Endothelial cell of umbilical vein (primary cell): ENCODE measurements around the gene PRR5L. TPM values are rescaled to one million over a fixed set of nuclear protein-coding genes. Genes with fewer than 3 reads are reported as not detected.

ENCODE experiments used
- BruUV-seq: library from RNA; stranded (reverse); fragments of 400-500 nt; replicated peaks from 2 replicates; lab custom pipeline; 2021; lab: Mats Ljungman, UMichigan
- CTCF ChIA-PET: fragments of 300-600, 350-600 bp; sonication (Branson Sonifier 250); formaldehyde crosslinking; loops from one replicate; lab custom pipeline; 2021; ENCODE audit warnings: antibody characterized with exemption, inconsistent platforms; lab: Charles Lee
- POLR2A ChIA-PET: fragments of 300-600, 350-600 bp; sonication (Branson Sonifier 250); formaldehyde crosslinking; loops from one replicate; lab custom pipeline; 2021; ENCODE audit warnings: antibody characterized with exemption, inconsistent platforms; lab: Charles Lee
- DNase-seq: peaks from one replicate; pipeline ENCODE4 v3.0.0-alpha.2; 2011; ENCODE audit warnings: low read depth, low spot score
- FAIRE-seq: peaks from 2 replicates; lab custom pipeline; 2011; peaks lifted over from hg19 to GRCh38; lab: Jason Lieb, UNC
- H2AFZ ChIP-seq: 2 replicates; pipeline ENCODE4 v1.6.0; 2012; ENCODE audit warnings: low read depth, low read length, control low read depth, inconsistent platforms
- H3K27ac ChIP-seq: 2 replicates; pipeline ENCODE4 v1.5.1; 2011; ENCODE audit warnings: low read depth, mild to moderate bottlenecking, control low read depth, low read length, moderate library complexity; ENCODE audit not compliant: insufficient read depth
- H3K27me3 ChIP-seq, 2 experiments: 2 replicates each; pipeline versions ENCODE4 v1.6.0 to v1.6.1; 2011; ENCODE audit warnings: low read length in 2 of 2, mixed read lengths in 1 of 2; ENCODE audit not compliant: control insufficient read depth in 2 of 2, insufficient read depth in 2 of 2
- H3K36me3 ChIP-seq, 2 experiments: 2 replicates in 1 of 2; 3 replicates in 1 of 2; pipeline ENCODE4 v1.5.1; 2011; ENCODE audit warnings: low read length in 2 of 2, mild to moderate bottlenecking in 1 of 2, moderate library complexity in 1 of 2; ENCODE audit not compliant: control insufficient read depth in 2 of 2, insufficient read depth in 2 of 2; ENCODE audit errors: extremely low read depth in 1 of 2
- H3K4me1 ChIP-seq: 3 replicates; pipeline ENCODE4 v1.5.1; 2011; ENCODE audit warnings: mild to moderate bottlenecking, low read length; ENCODE audit not compliant: control insufficient read depth, insufficient read depth; ENCODE audit errors: extremely low read depth
- H3K4me2 ChIP-seq: 2 replicates; pipeline ENCODE4 v1.6.1; 2011; ENCODE audit warnings: low read length, control low read depth, mixed read lengths; ENCODE audit not compliant: insufficient read depth
- H3K4me3 ChIP-seq, 3 experiments: fragments of 200-600 bp in 1 of 3; sonication (generic), shearing (Covaris generic) in 1 of 3; replicated peaks in 1 of 3; 2 replicates each; pipeline ENCODE4 v1.5.1; 2011 to 2016; ENCODE audit warnings: control low read depth in 3 of 3, low read length in 3 of 3, mild to moderate bottlenecking in 2 of 3, inconsistent platforms in 1 of 3, low read depth in 1 of 3, moderate library complexity in 1 of 3; ENCODE audit not compliant: insufficient read depth in 1 of 3
- H3K79me2 ChIP-seq: 2 replicates; pipeline ENCODE4 v1.6.0; 2012; ENCODE audit warnings: low read length, inconsistent platforms; ENCODE audit not compliant: control insufficient read depth, insufficient read depth
- H3K9ac ChIP-seq: replicated peaks from 2 replicates; pipeline ENCODE3; 2011; ENCODE audit warnings: low read length, control low read depth; ENCODE audit not compliant: insufficient read depth; ENCODE audit errors: extremely low read depth
- H3K9me1 ChIP-seq: replicated peaks from 3 replicates; pipeline ENCODE4 v1.6.0; 2011; ENCODE audit warnings: mild to moderate bottlenecking, low read length; ENCODE audit not compliant: control insufficient read depth, insufficient read depth; ENCODE audit errors: extremely low read depth
- H3K9me3 ChIP-seq: replicated peaks from 2 replicates; pipeline ENCODE4 v1.5.1; 2012; ENCODE audit warnings: low read length, inconsistent platforms; ENCODE audit not compliant: control insufficient read depth, insufficient read depth
- H4K20me1 ChIP-seq: replicated peaks from 2 replicates; pipeline ENCODE3; 2011; ENCODE audit warnings: mild to moderate bottlenecking, low read length; ENCODE audit not compliant: control insufficient read depth, insufficient read depth; ENCODE audit errors: extremely low read depth
- EZH2 ChIP-seq: IDR thresholded peaks from 2 replicates; pipeline ENCODE4 v1.6.1; 2012; ENCODE audit warnings: borderline replicate concordance, low read depth, mild to moderate bottlenecking, moderate library complexity, low read length, inconsistent platforms; ENCODE audit not compliant: severe bottlenecking
- FOS ChIP-seq: IDR thresholded peaks from 2 replicates; pipeline ENCODE4 v1.6.1; 2011; ENCODE audit warnings: mild to moderate bottlenecking, low read length, moderate library complexity, borderline replicate concordance; ENCODE audit not compliant: insufficient read depth
- GATA2 ChIP-seq: IDR thresholded peaks from 2 replicates; pipeline ENCODE4 v1.7.0; 2011; ENCODE audit warnings: low read depth, mild to moderate bottlenecking, moderate library complexity, mixed read lengths, low read length; ENCODE audit not compliant: insufficient read length, insufficient read depth
- JUN ChIP-seq: IDR thresholded peaks from 2 replicates; pipeline ENCODE4 v1.6.1; 2011; ENCODE audit warnings: borderline replicate concordance, low read depth; ENCODE audit not compliant: insufficient read length, insufficient read depth
- MYC ChIP-seq: IDR thresholded peaks from one replicate; pipeline ENCODE4 v1.6.1; 2011; ENCODE audit warnings: mild to moderate bottlenecking, low read depth, low read length
- POLR2A ChIP-seq: IDR thresholded peaks from 2 replicates; pipeline ENCODE4 v1.6.1; 2012; ENCODE audit warnings: low read depth, mild to moderate bottlenecking, control low read depth, low read length
- POLR2AphosphoS5 ChIP-seq: IDR thresholded peaks from 2 replicates; pipeline ENCODE4 v1.6.1; 2012; ENCODE audit warnings: low read depth, mild to moderate bottlenecking, control low read depth, low read length, moderate library complexity; ENCODE audit not compliant: insufficient read depth
- dilution Hi-C: fragments of 300-500 bp; cut with MboI; formaldehyde crosslinking; loops from one replicate; pipeline ENCODE4 v1.15.0; 2019; ENCODE audit warnings: low sequenced_read_pairs; ENCODE audit not compliant: extremely low pct_ligation_motif_present
- intact Hi-C: fragments of 100-400 bp; cut with micrococcal nuclease; formaldehyde crosslinking; loops from one replicate; pipeline ENCODE4 v1.10.0; 2022
- polyA plus RNA-seq, 4 experiments: library from polyadenylated mRNA; depleted of rRNA in 3 of 4; stranded (reverse) in 3 of 4; unstranded in 1 of 4; fragments of >200 nt; gene quantifications; 2 replicates each; pipeline versions ENCODE4 v1.2.1 to v1.2.3, GENCODE V29; 2011 to 2012; ENCODE audit warnings: missing spikeins in 1 of 4
- total RNA-seq: library from RNA; stranded (reverse); gene quantifications from 2 replicates; pipeline ENCODE4 v1.2.3, GENCODE V29; 2021
- TF ChIP-seq, protein P1 (sequence below): IDR thresholded peaks from 2 replicates; pipeline ENCODE4 v1.6.1; 2011; ENCODE audit not compliant: insufficient read depth, insufficient read length
- TF ChIP-seq, protein P2 (sequence below), 2 donors: IDR thresholded peaks; 1 replicate in 1 of 2; 2 replicates in 1 of 2; pipeline ENCODE4 v1.5.1; 2011; ENCODE audit warnings: low read length in 2 of 2, mild to moderate bottlenecking in 2 of 2, moderate library complexity in 2 of 2, control low read depth in 1 of 2, inconsistent platforms in 1 of 2, low read depth in 1 of 2; ENCODE audit not compliant: insufficient read depth in 1 of 2; ENCODE audit errors: extremely low read depth in 1 of 2

PRR5L gene
- total and polyA plus RNA-seq, 2 donors (not counting 3 experiments of a cell fraction or from before 2014, with no cell fraction given), result 2.5 to 6.1 TPM

- no peak for FAIRE-seq
- Histone ChIP-seq H3K79me2 (no peaks in the 10 kb centered on the region), H3K36me3 (peaks cover 0 to 3% of the 10 kb centered on the region in 2 experiments), H3K9ac (no peak overlapping the region), H3K4me1 (peaks cover 10% of the 10 kb centered on the region), H3K9me1 (no peaks in the 10 kb centered on the region), H3K27ac (no peak overlapping the region), H3K9me3 (no peaks in the 10 kb centered on the region), H3K4me2 (no peak overlapping the region), H3K27me3 (peaks cover 9 to 11% of the 10 kb centered on the region in 2 experiments), H3K4me3 (no peak overlapping the region), H2AFZ (no peak overlapping the region), H4K20me1 (no peaks in the 10 kb centered on the region)
- BruUV-seq, result no TSS peak
- CTCF ChIA-PET, result interaction anchor here (0.8 to 6.1 kb wide), 8 partner anchors 14 to 112 kb away, joined by 3 to 51 read pairs (median 4); partner anchors contain the start of gene COMMD9
- no peak for DNase-seq
- dilution Hi-C loops, result no loop called here
- TF ChIP-seq FOS (no peak), EZH2 (no peak), MYC (no peak), JUN (no peak), POLR2A (no peak), GATA2 (no peak), POLR2AphosphoS5 (no peak)
- TF ChIP-seq, protein P1, sequence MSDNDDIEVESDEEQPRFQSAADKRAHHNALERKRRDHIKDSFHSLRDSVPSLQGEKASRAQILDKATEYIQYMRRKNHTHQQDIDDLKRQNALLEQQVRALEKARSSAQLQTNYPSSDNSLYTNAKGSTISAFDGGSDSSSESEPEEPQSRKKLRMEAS, result no peak
- TF ChIP-seq, protein P2, sequence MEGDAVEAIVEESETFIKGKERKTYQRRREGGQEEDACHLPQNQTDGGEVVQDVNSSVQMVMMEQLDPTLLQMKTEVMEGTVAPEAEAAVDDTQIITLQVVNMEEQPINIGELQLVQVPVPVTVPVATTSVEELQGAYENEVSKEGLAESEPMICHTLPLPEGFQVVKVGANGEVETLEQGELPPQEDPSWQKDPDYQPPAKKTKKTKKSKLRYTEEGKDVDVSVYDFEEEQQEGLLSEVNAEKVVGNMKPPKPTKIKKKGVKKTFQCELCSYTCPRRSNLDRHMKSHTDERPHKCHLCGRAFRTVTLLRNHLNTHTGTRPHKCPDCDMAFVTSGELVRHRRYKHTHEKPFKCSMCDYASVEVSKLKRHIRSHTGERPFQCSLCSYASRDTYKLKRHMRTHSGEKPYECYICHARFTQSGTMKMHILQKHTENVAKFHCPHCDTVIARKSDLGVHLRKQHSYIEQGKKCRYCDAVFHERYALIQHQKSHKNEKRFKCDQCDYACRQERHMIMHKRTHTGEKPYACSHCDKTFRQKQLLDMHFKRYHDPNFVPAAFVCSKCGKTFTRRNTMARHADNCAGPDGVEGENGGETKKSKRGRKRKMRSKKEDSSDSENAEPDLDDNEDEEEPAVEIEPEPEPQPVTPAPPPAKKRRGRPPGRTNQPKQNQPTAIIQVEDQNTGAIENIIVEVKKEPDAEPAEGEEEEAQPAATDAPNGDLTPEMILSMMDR (IDR thresholded peaks at IDR 0.05; ENCODE audit: extremely low read depth in 1 of 2, insufficient read depth in 1 of 2, low read depth in 1 of 2, low read length in 2 of 2), result no peak
- intact Hi-C loops, result no loop called here
- POLR2A ChIA-PET, result interaction anchor here (0.7 kb wide), 1 partner anchor 1279 kb away, joined by 7 read pairs; no protein-coding TSS in a partner anchor
Observed at GRCh38 chr11:36380296-36381014, 84.4 kb downstream of the PRR5L start.
